Stimulated activated CD4-positive, alpha-beta T cell treated with anti-CD3 and anti-CD28 coated beads, Interleukin-15, amount 100 ng/mL, for 48 hours (primary cell): ENCODE results near the gene CLEC18A.
"Not testable (repeated sequence)": the region's sequence is repeated elsewhere in the genome, so short reads cannot be mapped to it uniquely, and the experiment has no call there.

Experiments used
- DNase-seq, 2 donors: peaks; one replicate each; pipeline ENCODE4 v3.0.0-alpha.2; 2020; ENCODE audit warnings: low read depth in 2 of 2

CLEC18A gene

DNA sequence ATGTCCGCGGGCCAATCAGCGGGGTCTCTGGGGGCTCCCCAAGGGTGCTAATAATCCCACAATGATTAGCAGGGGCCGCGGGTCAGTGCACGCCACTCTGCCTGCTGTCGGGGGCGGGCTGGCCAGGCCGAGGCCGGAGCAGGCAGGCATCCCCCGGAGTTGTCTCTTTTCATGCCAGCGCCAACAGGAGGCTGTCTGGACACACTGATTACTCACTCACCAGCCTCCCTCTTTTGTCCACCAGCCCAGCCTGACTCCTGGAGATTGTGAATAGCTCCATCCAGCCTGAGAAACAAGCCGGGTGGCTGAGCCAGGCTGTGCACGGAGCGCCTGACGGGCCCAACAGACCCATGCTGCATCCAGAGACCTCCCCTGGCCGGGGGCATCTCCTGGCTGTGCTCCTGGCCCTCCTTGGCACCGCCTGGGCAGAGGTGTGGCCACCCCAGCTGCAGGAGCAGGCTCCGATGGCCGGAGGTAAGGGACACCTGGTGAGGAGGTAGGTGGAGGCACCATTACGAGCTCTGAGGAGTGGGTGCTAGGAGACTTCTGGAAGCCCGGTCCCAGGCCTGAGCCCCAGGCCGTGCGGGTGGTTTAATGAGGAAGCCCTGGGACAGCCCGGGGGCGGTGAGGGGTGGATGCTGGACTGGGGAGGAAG is at the start of gene CLEC18A:
Gene CLEC18A, plus strand, starts transcription at position 318 of the 655 bp plus-strand sequence. Its CDS starts 33 bp downstream, at position 351.
- DNase-seq, result not testable (repeated sequence)

DNA sequence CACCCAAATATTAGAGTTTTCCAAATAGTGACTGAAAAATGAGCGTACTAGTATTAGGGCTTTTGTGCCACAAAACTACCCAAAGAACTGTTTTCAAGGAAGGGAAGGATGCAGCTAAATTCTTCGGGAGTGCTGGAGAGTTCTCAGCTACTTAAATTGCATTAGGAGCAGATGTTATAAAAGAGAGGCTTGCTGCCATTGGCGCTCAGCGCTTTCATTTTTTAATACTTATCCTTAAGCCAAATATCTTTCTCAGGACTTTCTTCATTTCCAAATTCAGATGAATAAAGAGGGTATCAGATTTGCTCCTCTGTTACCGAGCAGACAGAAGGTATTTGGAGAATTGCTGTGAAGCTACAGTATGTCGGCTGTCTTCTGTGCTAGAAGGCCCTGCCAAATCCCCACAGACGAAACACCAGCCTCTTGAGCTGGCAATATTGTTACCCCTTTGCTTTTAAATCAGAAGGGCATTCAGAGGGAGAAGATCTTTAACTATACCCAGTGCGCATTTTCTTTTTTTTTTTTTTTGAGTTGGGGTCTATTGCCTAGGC is 47.2 kb upstream of the CLEC18A start:
- no peak for DNase-seq

DNA sequence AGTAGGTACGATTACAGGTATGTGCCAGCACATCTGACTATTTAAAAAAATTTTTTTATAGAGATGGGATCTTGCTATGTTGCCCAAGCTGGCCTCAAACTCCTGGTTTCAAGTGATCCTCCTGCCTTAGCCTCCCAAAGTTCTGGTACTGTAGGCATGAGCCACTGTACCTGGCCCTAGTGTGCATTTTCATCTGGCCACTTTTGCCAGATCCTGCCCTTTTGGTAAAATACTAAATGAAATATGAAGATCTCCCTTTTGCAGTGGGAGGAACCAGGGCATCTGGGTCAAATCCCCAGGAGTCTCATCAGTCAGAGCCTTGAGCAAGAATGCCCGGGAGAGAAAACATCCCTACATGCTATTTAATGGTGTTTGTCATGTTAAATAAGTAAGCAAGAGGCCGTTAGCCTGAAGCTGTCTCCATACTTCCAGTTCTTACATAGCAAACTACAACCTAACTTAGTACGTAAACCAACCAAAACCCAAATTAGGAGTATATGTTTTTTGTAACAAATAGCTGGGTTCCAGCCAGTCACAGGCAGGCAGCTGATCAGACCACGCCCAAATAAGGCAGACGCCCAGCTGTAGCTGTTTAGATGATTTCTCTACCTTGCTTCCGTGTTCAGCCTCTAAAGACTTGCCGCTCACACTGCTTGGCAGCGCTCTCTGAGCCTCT is 46.5 kb upstream of the CLEC18A start:
- no peak for DNase-seq

DNA sequence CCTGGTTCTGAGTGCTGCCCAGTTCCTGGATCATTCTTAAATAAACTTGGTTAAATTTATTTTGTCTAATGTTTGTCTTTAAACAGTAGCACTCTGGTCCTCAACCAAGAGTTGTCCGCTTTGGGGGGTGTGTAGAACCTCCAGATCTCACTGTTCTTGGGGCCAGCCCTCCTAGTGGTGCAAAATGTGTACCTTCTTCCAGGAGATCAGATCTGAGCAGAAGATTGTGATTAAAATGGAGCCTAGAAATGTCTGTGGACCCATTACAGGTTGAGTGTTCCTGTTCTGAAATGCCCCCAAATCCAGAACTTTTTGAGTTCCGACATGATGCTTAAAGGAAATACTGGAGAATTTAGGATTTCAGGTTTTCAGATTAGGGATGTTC is 46.0 kb upstream of the CLEC18A start:
- DNase-seq, result no peak

DNA sequence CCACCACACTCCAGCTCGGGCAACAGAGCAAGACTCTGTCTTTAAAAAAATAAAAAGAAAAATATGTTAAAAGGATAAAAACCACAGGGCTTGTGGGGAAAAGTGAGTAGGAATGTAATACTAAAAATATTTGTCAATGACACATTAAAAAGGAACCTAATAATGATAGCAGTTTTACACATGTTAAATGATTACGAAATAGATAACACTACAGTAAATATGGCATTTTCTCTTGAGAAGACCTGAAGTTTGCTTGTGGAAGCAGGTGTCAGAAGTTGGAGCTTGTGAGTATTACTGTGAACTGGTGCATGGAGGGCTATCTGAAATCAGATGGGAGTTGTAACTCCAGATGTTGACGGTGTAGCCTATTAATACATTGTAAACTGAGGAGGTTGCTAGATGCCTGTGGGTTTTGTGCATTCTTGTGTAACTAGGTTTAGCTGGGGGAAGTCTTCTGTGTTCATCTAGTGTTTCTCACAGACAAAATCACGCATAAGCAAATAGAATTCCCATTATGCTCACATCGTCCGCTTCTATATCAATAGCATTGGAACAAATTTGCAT is 44.2 kb upstream of the CLEC18A start:
- DNase-seq, result no peak

DNA sequence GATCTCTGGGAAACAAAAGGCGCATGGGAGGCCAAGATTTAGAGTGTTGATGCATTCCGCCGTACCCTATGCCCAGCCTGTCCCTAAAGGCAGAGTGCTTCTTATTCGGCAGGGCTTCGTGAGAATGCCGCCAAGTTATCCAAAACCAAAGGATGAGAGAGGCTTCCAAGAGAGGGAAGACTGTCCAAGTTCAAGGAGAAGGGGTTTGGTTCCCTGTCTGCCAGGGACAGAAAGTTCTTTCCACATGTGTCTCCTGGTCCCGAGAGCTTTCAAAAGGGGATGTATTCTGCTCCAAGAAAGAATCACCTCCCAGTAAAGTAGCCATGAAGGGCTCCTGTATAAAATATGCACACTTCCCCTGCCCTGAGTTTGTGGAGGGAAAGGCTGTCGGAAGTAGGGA is 42.1 kb upstream of the CLEC18A start:
- no peak for DNase-seq

DNA sequence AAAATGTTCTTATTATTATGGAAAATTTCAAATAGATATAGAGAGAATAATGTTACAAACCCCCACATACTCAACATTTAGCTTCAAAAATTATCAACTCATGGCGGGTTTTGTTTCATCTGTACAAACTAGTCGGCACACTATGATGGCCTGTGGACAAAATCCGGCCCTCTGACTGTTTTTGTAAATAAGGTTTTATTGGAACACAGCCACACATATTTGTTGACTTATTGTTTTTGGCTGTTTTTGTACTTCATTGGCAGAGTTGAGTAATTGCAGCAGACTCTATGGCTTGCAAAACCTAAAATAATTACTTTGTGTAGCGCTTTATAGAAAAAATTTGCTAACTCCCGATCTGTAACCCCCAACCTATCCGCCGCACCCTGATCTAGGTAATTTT is 41.4 kb upstream of the CLEC18A start:
- DNase-seq, result no peak

DNA sequence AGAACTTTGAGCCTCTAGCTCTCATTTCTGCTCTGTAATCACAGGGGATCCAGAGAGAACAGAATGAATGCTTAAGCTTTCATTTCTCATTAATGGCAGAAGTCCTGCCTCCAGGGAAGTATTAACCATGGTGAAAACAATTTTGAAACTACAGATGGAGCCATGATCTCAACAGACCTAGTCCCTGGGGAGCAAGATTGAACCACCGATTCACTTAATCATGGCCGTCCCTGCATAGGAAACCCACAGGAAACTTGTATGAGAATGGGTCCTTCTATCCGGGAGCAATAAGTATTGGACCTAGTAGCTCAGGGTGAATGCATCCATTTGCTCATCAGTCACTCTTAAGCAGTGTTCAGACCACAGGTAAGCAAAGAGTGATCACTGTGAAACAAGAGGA is 40.2 kb upstream of the CLEC18A start:
- no peak for DNase-seq

DNA sequence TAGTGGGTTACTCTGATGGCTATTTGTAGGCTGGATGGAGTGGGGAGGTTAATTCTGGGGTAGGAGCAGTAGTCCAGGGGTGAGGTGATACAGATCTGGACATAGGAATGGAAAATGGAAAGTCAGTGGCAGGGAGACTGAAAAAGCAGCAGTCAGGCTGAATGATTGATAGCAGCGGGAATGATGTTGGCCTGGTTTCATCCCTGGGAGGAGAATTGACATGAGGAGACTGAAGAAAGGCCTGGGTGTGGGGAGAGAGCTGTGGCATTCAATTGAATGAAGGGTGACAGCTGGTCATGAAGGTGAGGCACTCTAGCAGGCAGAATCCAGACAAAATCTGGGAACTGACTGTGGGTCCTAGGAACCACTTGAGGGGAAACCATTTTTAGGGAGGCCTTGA is 34.7 kb upstream of the CLEC18A start:
- no peak for DNase-seq

DNA sequence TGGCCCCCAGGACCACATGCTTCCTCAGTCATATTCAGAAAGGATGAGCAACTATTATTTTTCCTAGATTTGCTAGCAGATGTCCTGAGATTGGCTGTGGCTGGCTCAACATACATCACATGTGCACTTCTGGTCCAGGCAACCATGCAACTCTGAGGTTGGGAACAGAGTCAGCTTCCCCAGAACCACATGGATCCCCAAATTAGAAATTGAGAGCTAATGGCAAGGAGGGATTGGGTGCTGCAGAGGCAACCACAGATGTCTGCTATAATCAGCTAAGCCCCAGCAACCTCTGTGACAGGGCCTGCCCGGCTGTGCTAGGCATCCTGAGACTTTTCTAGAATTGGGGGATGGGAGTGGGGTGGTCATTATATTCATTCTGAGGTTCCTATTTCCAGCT is 33.8 kb upstream of the CLEC18A start:
- no peak for DNase-seq

DNA sequence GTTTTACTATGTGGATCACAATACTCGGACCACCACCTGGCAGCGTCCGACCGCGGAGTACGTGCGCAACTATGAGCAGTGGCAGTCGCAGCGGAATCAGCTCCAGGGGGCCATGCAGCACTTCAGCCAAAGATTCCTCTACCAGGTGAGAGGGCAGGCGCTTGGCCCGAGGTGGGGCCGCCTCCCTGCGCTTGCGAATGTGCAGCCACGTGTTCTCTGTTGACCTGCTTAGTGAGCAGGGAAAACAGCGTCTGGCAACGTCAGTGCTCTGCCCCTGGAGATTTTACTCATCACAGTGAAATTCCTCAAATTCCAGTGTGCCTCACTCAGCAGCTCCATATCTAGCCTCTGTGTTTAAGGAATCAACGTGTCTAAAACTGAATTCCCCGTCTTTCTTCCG is 33.4 kb upstream of the CLEC18A start:
- DNase-seq, result no peak

DNA sequence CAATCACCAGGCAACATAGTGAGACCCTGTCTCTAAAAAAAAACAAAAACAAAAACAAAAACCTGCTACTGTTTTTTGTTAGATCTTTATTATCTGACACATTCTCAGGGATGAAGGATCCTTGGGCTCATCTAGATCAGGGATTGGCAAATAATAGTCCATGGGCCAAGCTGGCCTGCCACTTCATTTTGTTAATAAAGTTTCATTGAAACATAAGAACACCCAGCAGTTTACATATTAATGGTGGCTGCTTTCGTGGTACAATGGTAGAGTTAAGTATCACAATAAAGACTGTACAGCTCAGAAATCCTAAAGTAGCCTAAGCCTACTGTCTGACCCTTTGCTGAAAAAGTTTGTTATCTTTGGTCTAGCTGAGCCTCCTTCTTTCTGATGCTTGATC is 32.9 kb upstream of the CLEC18A start:
- DNase-seq, result no peak

DNA sequence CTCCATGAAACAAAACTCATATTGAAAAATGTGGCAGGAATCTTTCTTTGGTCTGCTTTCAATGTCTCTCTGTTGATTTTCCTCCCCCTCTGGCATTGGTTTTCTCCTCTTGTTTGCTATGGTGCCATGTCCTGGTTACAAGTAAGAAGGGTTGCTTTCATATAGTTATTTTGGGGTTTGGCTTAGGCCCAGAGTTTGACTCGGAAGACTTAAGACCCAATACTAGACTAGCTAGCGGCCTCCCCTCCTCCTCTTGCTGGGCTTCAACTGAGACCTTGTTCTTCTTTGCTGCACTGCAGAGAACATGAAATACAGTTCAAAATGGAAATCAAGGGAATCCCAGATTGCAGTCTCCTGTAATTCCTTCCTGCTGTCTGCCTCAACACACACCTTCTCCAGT is 30.0 kb upstream of the CLEC18A start:
- no peak for DNase-seq

DNA sequence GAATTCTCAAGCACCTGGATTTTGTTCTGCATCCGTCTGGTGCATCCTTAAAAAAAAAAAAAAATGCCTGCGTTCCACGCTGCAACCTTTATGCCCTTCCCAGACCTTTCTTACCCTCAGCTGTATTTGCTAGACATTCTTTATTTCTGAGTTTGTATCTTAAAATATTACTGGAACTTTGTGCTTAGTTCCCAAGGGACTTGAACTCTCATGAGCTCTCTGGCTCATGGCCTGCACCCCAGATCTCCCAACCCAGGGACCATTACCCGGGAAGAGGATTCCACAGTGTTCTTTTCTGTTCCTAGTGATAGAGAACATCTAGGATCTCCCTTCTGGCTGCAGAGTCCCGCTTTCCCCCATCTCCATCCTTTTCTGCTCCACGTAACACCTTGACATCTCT is 28.9 kb upstream of the CLEC18A start:
- DNase-seq, result no peak

DNA sequence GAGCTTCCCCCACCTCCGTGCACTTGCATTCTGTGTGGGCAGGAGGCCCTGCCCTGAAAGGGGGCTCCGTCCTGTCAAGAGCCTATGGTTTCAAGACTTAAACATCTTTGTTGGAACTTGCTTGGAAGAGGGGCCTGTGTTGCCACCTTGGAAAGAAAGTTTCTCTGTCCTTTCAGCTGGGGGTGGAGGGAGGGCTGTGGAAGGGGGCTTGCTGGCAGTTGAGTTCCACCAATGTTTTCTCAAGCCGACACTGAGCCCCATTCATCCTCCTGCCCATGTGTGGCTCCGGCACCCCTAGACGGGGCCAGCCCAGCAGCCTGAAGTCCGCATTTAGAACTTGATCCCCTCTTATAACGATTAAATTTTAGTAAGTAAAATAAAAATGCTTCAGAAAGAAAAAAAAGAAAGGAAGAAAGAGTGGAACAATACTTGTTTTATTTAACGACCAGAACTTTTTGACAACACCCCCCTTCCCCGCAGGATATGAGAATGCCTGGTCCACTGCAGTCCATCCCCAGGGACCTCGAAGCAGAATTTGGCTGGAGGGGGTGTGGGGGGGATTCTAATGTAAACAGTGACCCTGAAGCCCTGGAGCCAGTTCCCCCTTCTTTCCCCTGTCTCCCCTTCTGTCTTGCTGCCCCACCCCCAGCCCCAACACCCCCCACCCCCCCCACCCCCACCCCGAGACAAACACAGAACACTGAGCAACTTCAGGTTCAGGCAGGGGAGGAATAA is 26.9 kb upstream of the CLEC18A start:
- DNase-seq, result no peak

DNA sequence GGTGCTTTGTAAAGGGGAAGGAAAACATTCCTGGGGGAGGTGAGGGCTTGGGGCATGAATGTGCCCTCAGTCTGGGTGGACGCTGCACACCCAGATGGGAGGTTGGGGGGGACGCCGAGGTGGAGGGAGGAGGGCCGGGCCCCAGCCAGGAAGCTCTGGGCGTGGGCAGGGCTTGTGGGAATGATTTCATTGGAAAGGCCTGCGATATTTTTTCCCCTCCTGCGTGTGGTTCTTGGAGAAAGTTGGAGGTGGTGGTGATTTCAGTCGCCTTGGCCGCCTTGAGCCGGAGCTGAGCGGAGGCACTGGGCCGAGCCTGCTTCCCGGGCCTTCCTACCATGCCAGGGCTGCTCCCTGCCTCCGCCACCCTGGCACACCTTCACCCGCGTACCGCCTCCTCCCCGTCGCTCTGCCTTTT is 26.4 kb upstream of the CLEC18A start:
- DNase-seq, result no peak

DNA sequence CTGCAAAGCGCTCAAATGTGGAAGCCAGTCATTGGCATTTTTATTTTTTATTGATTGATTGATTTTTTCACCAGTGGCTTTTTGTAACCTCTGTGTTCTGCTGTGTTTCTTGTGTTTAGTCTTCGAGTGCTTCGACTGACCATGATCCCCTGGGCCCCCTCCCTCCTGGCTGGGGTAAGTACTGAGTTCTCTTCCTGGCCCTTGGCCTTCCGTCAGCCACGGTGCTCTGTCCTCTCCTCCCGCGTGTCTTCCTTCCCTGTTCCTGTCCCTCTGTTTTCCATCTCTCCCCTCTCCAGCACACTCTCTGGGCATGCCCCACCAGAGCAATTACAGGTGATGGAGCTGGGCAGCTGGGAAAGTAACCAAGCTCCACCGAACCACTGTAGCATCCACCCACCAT is 25.8 kb upstream of the CLEC18A start:
- no peak for DNase-seq

DNA sequence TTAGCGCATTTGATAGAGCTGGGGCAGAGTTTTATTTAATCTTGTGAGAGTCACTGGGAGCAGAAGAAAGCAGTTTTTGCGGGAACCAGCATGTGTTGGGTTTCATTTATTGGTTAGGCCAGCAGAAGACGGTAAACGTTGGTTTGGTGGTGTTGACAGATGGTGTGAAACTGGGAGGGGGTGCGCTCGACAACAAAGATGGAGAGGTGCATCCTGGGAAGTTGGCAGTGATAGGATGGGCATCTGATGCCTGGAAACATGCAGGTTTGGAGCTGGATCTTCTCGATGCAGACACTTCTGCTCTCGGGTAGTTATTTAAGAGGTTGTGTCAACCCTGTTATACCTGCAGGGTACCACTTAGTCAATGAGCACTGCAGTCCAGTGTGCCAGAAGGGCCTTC is 24.9 kb upstream of the CLEC18A start:
- no peak for DNase-seq

DNA sequence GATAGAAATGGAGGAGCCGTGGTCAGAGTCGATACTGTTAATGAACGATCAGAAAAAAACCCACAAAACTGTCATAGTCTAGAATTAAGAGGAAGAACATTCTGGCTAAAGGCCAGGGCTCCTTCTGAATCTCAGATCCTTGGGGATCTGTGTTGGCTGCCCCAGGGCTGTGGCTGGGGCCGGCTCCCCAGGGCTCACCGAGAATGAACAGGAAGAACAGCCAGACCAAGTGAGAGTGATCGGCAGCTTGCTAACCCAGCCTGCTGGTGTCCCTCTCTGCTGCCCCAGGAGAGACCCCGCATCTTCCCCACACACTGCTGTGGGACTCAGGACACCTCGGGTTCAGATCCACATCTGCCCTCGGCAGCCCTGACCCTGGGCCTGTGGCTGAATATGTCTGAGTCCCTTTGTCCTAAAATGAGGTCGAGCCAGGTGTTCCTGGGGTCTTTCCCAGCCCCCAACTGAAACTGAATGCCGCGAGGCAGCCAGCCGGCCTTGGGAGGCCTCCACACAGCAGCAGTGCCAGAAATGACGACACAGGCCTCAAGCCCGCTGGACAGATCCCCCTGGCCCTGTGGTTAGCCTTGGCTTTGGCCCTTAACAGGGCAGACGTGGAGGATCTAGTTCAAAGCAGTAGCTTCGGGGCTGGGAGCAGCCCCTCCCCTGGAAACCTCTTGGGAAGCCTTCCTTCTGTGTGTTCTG is 23.9 kb upstream of the CLEC18A start:
- DNase-seq, result no peak

DNA sequence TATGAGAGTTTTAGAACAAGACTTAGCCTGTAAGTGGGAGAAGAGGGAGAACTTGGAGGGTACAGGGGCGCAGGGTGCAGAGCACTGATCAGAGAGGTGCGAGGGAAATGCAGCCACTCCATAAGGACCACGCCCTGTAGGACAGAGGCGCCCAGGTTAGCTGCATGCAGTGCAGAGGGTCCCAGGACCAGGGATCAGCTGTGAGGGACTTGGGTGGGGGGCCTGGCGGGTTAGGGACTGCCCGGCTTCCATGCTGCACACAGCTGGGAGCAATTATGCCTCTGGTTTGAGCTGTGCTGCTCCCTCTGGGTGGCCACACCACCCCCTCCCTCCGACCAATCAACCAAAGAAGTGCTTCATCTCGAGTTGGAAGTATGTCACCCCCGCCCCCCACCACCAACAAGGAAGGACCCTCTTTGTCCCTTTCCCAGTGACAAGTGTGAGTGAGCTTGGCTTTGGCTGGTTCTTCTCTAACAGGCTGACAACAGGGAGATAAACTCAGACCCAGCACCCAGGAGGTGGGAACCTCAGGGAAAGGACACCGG is 22.2 kb upstream of the CLEC18A start:
- DNase-seq, result no peak

DNA sequence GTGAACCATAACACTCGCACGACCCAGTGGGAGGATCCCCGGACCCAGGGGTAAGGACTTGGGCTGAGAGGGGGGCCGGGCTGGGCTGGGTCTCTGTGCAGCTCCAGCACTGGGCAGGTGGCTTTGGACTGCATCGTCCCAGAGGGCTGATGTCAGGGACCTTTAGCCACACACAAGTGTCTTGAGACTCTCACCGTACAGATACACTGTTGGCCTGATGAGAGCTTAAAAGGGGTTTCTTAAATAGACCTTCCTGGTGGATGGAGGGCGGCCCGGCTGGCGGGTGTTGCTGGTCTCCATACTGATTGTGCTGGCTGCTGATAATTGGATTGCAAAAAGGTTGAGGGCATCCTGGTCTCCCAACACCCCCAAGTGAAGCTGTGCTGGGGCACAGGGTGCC is 21.7 kb upstream of the CLEC18A start:
- DNase-seq, result no peak
